SK-N-SH (cell line): Measurements from ENCODE around the gene MYO16. TPM values are rescaled to one million over a fixed set of nuclear protein-coding genes. Genes with fewer than 3 reads are reported as not detected.

Source experiments
- CTCF ChIA-PET: fragments of 300-600, 350-600 bp; formaldehyde crosslinking; extraction: SDS; loops from one replicate; lab custom pipeline; 2021; lab: Yijun Ruan, JAX
- POLR2A ChIA-PET: fragments of 350-600 bp; sonication (Branson Sonifier 250); formaldehyde crosslinking; extraction: SDS; loops from one replicate; lab custom pipeline; 2020; ENCODE audit warnings: antibody characterized with exemption, inconsistent platforms; lab: Yijun Ruan, JAX
- DNase-seq: peaks from one replicate; pipeline ENCODE4 v3.0.0; 2012
- H2AFZ ChIP-seq: fragments of 200-600 bp; sonication (generic); 2 replicates; pipeline ENCODE4 v1.8.1; 2016; ENCODE audit warnings: antibody characterized with exemption, mild to moderate bottlenecking, low read depth
- H3F3A ChIP-seq: fragments of 200-600 bp; sonication (generic); replicated peaks from 2 replicates; pipeline ENCODE3; 2016; ENCODE audit warnings: antibody characterized with exemption, mild to moderate bottlenecking; ENCODE audit not compliant: insufficient read depth
- H3K27ac ChIP-seq, 2 experiments: fragments of 200-500 bp in 1 of 2; fragments of 200-600 bp in 1 of 2; sonication (Bioruptor generic) in 1 of 2; sonication (generic), shearing (Covaris generic) in 1 of 2; 2 replicates each; pipeline versions ENCODE4 v1.5.1 to v1.6.1; 2014 to 2016; ENCODE audit warnings: low read depth in 2 of 2, inconsistent platforms in 1 of 2, low read length in 1 of 2, mild to moderate bottlenecking in 1 of 2, mixed read lengths in 1 of 2
- H3K27me3 ChIP-seq: fragments of 200-600 bp; sonication (generic), shearing (Covaris generic); 2 replicates; pipeline ENCODE4 v1.6.1; 2016; ENCODE audit warnings: mixed run types; ENCODE audit not compliant: insufficient read depth
- H3K36me3 ChIP-seq, 2 experiments: fragments of 200-500 bp in 1 of 2; fragments of 200-600 bp in 1 of 2; sonication (Bioruptor generic) in 1 of 2; sonication (generic) in 1 of 2; replicated peaks in 1 of 2; 2 replicates each; pipeline versions ENCODE3 to v1.5.1; 2014 to 2016; ENCODE audit warnings: low read length in 1 of 2, mild to moderate bottlenecking in 1 of 2; ENCODE audit not compliant: insufficient read depth in 2 of 2, control insufficient read depth in 1 of 2
- H3K4me1 ChIP-seq, 2 experiments: fragments of 200-500 bp in 1 of 2; fragments of 200-600 bp in 1 of 2; sonication (Bioruptor generic) in 1 of 2; sonication (generic), shearing (Covaris generic) in 1 of 2; 2 replicates each; pipeline versions ENCODE4 v1.5.1 to v1.6.1; 2014 to 2016; ENCODE audit warnings: low read depth in 1 of 2, low read length in 1 of 2, mixed run types in 1 of 2; ENCODE audit not compliant: insufficient read depth in 2 of 2, control insufficient read depth in 1 of 2
- H3K4me2 ChIP-seq: fragments of 200-600 bp; sonication (generic), shearing (Covaris generic); 2 replicates; pipeline ENCODE4 v1.6.1; 2017; ENCODE audit warnings: mixed run types
- H3K4me3 ChIP-seq, 2 experiments: fragments of 200-500 bp in 1 of 2; fragments of 200-600 bp in 1 of 2; sonication (Bioruptor generic) in 1 of 2; sonication (generic), shearing (Covaris generic) in 1 of 2; 2 replicates each; pipeline versions ENCODE4 v1.5.1 to v1.8.1; 2014 to 2016; ENCODE audit warnings: low read depth in 2 of 2, inconsistent platforms in 1 of 2, low read length in 1 of 2, mild to moderate bottlenecking in 1 of 2, mixed read lengths in 1 of 2, moderate library complexity in 1 of 2
- H3K79me2 ChIP-seq: fragments of 200-600 bp; sonication (generic); 2 replicates; pipeline ENCODE4 v1.8.1; 2017; ENCODE audit warnings: mild to moderate bottlenecking; ENCODE audit not compliant: insufficient read depth
- H3K9ac ChIP-seq: fragments of 200-600 bp; sonication (generic); 2 replicates; pipeline ENCODE4 v1.6.1; 2017; ENCODE audit warnings: mixed run types
- H3K9me2 ChIP-seq: fragments of 200-600 bp; sonication (generic); 2 replicates; pipeline ENCODE4 v1.6.1; 2017; ENCODE audit warnings: mixed run types
- H3K9me3 ChIP-seq: fragments of 200-600 bp; sonication (generic); 2 replicates; pipeline ENCODE4 v1.6.1; 2017; ENCODE audit warnings: mixed run types, mild to moderate bottlenecking, moderate library complexity
- H4K20me1 ChIP-seq: fragments of 200-600 bp; sonication (generic); 2 replicates; pipeline ENCODE4 v1.6.1; 2017; ENCODE audit warnings: mild to moderate bottlenecking, mixed run types; ENCODE audit not compliant: insufficient read depth
- ELF1 ChIP-seq: IDR thresholded peaks from 2 replicates; pipeline ENCODE4 v1.4.0; 2012
- EZH2phosphoT487 ChIP-seq: fragments of 200-600 bp; sonication (generic); IDR thresholded peaks from 2 replicates; pipeline ENCODE4 v1.6.1; 2017; ENCODE audit warnings: low read depth, mixed run types, mild to moderate bottlenecking, antibody characterized with exemption, moderate library complexity, borderline replicate concordance
- GABPA ChIP-seq: IDR thresholded peaks from 2 replicates; pipeline ENCODE4 v1.4.0; 2012; ENCODE audit warnings: low read depth, mild to moderate bottlenecking
- GATA2 ChIP-seq: sonication (generic); formaldehyde crosslinking; IDR thresholded peaks from 2 replicates; pipeline ENCODE4 v1.5.0; 2020; ENCODE audit warnings: mild to moderate bottlenecking, missing genetic modification reagents
- JUND ChIP-seq: IDR thresholded peaks from 2 replicates; pipeline ENCODE4 v1.4.0; 2012
- MAX ChIP-seq: IDR thresholded peaks from 2 replicates; pipeline ENCODE4 v1.4.0; 2012; ENCODE audit warnings: low read depth
- MEF2A ChIP-seq: IDR thresholded peaks from 2 replicates; pipeline ENCODE4 v1.4.0; 2012; ENCODE audit warnings: low read depth, borderline replicate concordance
- NFIC ChIP-seq: IDR thresholded peaks from 2 replicates; pipeline ENCODE4 v1.4.0; 2012; ENCODE audit warnings: borderline replicate concordance
- PBX3 ChIP-seq: IDR thresholded peaks from 2 replicates; pipeline ENCODE4; 2012
- RCOR1 ChIP-seq: fragments of 150-350 bp; IDR thresholded peaks from 2 replicates; pipeline ENCODE4 v1.6.1; 2017; ENCODE audit warnings: antibody characterized with exemption, low read length
- REST ChIP-seq: IDR thresholded peaks from 2 replicates; pipeline ENCODE4 v1.6.1; 2012; ENCODE audit warnings: mild to moderate bottlenecking, low read depth, low read length, moderate library complexity
- RXRA ChIP-seq: IDR thresholded peaks from 2 replicates; pipeline ENCODE4 v1.4.0; 2012; ENCODE audit warnings: low read depth, mild to moderate bottlenecking, borderline replicate concordance
- SIN3A ChIP-seq: IDR thresholded peaks from 2 replicates; pipeline ENCODE4 v1.6.1; 2012; ENCODE audit warnings: low read depth, mild to moderate bottlenecking, low read length, moderate library complexity, borderline replicate concordance
- TCF12 ChIP-seq: IDR thresholded peaks from 2 replicates; pipeline ENCODE4 v1.4.0; 2012
- TEAD4 ChIP-seq: IDR thresholded peaks from 2 replicates; pipeline ENCODE4 v1.4.0; 2012; ENCODE audit warnings: mild to moderate bottlenecking, borderline replicate concordance; ENCODE audit not compliant: insufficient read depth
- ZBTB33 ChIP-seq: IDR thresholded peaks from 2 replicates; pipeline ENCODE4 v1.4.0; 2012; ENCODE audit warnings: low read depth, borderline replicate concordance
- WGBS: methylation state at CpG from one replicate; pipeline ENCODE4 v1.1.6; 2017; ENCODE audit warnings: low lambda C conversion rate; 5-methylcytosine and 5-hydroxymethylcytosine counted together
- polyA plus RNA-seq, 3 experiments: library from polyadenylated mRNA; depleted of rRNA; stranded (reverse); fragments of >200 nt; gene quantifications; 2 replicates each; pipeline ENCODE4 v1.2.3, GENCODE V29; 2012

MYO16 gene
- polyA plus RNA-seq, 1 of the 3 experiments (the other 2 are of a cell fraction) = 0.07 TPM

- H2AFZ ChIP-seq = no peak overlapping the region
- no peak overlapping the region for H3K27ac ChIP-seq
- no peaks in the 10 kb centered on the region for H3K9me3 ChIP-seq
- no peak overlapping the region for H3K4me2 ChIP-seq
- WGBS = 48% methylated on average over 5 of the region's 5 CpGs
- CTCF ChIA-PET = no interaction called here
- POLR2A ChIA-PET = no interaction called here
- no peaks in the 10 kb centered on the region for H3K4me1 ChIP-seq
- no peaks in the 10 kb centered on the region for H3K36me3 ChIP-seq
- H4K20me1 ChIP-seq = no peaks in the 10 kb centered on the region
- H3K9me2 ChIP-seq = no peaks in the 10 kb centered on the region
- H3K27me3 ChIP-seq = no peaks in the 10 kb centered on the region
- no peak overlapping the region for H3K9ac ChIP-seq
- no peak for TF ChIP-seq PBX3
- no peak for TF ChIP-seq ELF1
- no peaks in the 10 kb centered on the region for H3K79me2 ChIP-seq
- H3K4me3 ChIP-seq = no peak overlapping the region
- H3F3A ChIP-seq = no peaks in the 10 kb centered on the region
- no peak for DNase-seq
These were observed 99.0 kb downstream of the MYO16 start for GRCh38 chr13:108728370-108728769.

GRCh38 chr13:108733022-108733560 lies 103.7 kb downstream of the MYO16 start:
- no peak overlapping the region for H3K4me3 ChIP-seq
- CTCF ChIA-PET = interaction anchor here (0.6 to 1.6 kb wide), 4 partner anchors 84 to 1327 kb away, joined by 3 read pairs; no protein-coding TSS in a partner anchor
- no peak overlapping the region for H2AFZ ChIP-seq
- no peaks in the 10 kb centered on the region for H3K9me3 ChIP-seq
- TF ChIP-seq RXRA (no peak), SIN3A (no peak), EZH2phosphoT487 (no peak), ZBTB33 (no peak), MEF2A (no peak), GABPA (no peak), MAX (no peak), TEAD4 (no peak), RCOR1 (no peak), REST (no peak), GATA2 (CRISPR knock-in tag) (no peak), NFIC (no peak), JUND (no peak), TCF12 (no peak)
- TF ChIP-seq, all 33 proteins: peak for 0
- Histone ChIP-seq H3K36me3 (no peaks in the 10 kb centered on the region), H3K79me2 (no peaks in the 10 kb centered on the region), H3K4me1 (no peaks in the 10 kb centered on the region; a peak in 1 of 4 replicates), H3K27ac (no peak overlapping the region), H3F3A (no peaks in the 10 kb centered on the region), H4K20me1 (no peaks in the 10 kb centered on the region), H3K9me2 (no peaks in the 10 kb centered on the region), H3K4me2 (no peak overlapping the region), H3K9ac (no peak overlapping the region), H3K27me3 (no peaks in the 10 kb centered on the region)
- no peak for DNase-seq
- POLR2A ChIA-PET = no interaction called here
- WGBS = 7% methylated on average over 3 of the region's 3 CpGs
